K562 (cell line): ENCODE results near the gene MLYCD. TPM values are rescaled to one million over a fixed set of nuclear protein-coding genes. Genes with fewer than 3 reads are reported as not detected.

Source experiments
- ADNP ChIP-seq: fragments of 200-800 bp; sonication (Bioruptor generic); IDR thresholded peaks from 2 replicates; pipeline ENCODE4 v1.6.1; 2016; ENCODE audit warnings: missing genetic modification characterization, missing compliant biosample characterization
- CBX2 ChIP-seq: fragments of 200-600 bp; sonication (generic); IDR thresholded peaks from one replicate; pipeline ENCODE4 v1.6.1; 2012; ENCODE audit warnings: mild to moderate bottlenecking, low read length, inconsistent platforms; ENCODE audit not compliant: insufficient read depth, poor library complexity, severe bottlenecking
- EHMT2 ChIP-seq: fragments of 450-650 bp; IDR thresholded peaks from 2 replicates; pipeline ENCODE4 v1.6.1; 2018; ENCODE audit warnings: antibody characterized with exemption
- FOXK2 ChIP-seq, 2 experiments: fragments of 450-650 bp; IDR thresholded peaks in 1 of 2; conservative IDR thresholded peaks in 1 of 2; 2 replicates each; pipeline ENCODE4 v1.6.1; 2016; ENCODE audit warnings: low read depth in 2 of 2, mild to moderate bottlenecking in 1 of 2
- GMEB1 ChIP-seq: fragments of 250-450 bp; sonication (Bioruptor Pico); IDR thresholded peaks from 2 replicates; pipeline ENCODE4 v1.4.0; 2020; ENCODE audit warnings: mild to moderate bottlenecking
- HDGF ChIP-seq: fragments of 450-650 bp; IDR thresholded peaks from 2 replicates; pipeline ENCODE4 v1.6.1; 2016
- KAT2B ChIP-seq: IDR thresholded peaks from one replicate; pipeline ENCODE4 v1.6.1; 2012; ENCODE audit warnings: low read depth, mild to moderate bottlenecking, control low read depth, inconsistent platforms, low read length, moderate library complexity
- KDM2B ChIP-seq: fragments of 250-450 bp; sonication (Bioruptor Pico); IDR thresholded peaks from 2 replicates; pipeline ENCODE4 v1.8.0; 2021; ENCODE audit warnings: mild to moderate bottlenecking, moderate library complexity
- MXI1 ChIP-seq: IDR thresholded peaks from 2 replicates; pipeline ENCODE4 v1.6.1; 2011; ENCODE audit warnings: low read depth, mild to moderate bottlenecking, improper control_type of control experiment, low read length
- MYNN ChIP-seq, 2 experiments: sonication (generic); formaldehyde crosslinking in 1 of 2; IDR thresholded peaks; 2 replicates each; pipeline versions ENCODE4 v1.5.0 to v1.6.1; 2016 to 2020; ENCODE audit warnings: antibody characterized with exemption in 1 of 2, missing genetic modification reagents in 1 of 2
- NFIC ChIP-seq: fragments of 450-650 bp; IDR thresholded peaks from 2 replicates; pipeline ENCODE4 v1.6.1; 2017; ENCODE audit warnings: mild to moderate bottlenecking, inconsistent platforms
- PTTG1 ChIP-seq: fragments of 450-650 bp; IDR thresholded peaks from 2 replicates; pipeline ENCODE4 v1.6.1; 2016; ENCODE audit warnings: low read depth, mild to moderate bottlenecking, missing genetic modification characterization, missing compliant biosample characterization
- RB1 ChIP-seq: fragments of 450-650 bp; IDR thresholded peaks from 2 replicates; pipeline ENCODE4 v1.6.1; 2017; ENCODE audit warnings: low read depth, mild to moderate bottlenecking
- SAFB2 ChIP-seq: fragments of 200-400 bp; formaldehyde crosslinking; IDR thresholded peaks from 2 replicates; pipeline ENCODE4 v1.6.1; 2018; ENCODE audit warnings: borderline replicate concordance, low read length, low read depth, moderate library complexity; ENCODE audit not compliant: severe bottlenecking
- SNIP1 ChIP-seq: fragments of 450-650 bp; IDR thresholded peaks from 2 replicates; pipeline ENCODE4 v1.7.1; 2017; ENCODE audit warnings: low read depth, mild to moderate bottlenecking
- TEAD4 ChIP-seq, 2 experiments: sonication (generic) in 1 of 2; formaldehyde crosslinking in 1 of 2; IDR thresholded peaks; 2 replicates each; pipeline versions ENCODE4 v1.6.1 to v1.8.0; 2012 to 2022; ENCODE audit warnings: borderline replicate concordance in 1 of 2, inconsistent platforms in 1 of 2, low read length in 1 of 2, mild to moderate bottlenecking in 1 of 2, missing genetic modification reagents in 1 of 2
- TFAP4 ChIP-seq: sonication (generic); formaldehyde crosslinking; IDR thresholded peaks from 2 replicates; pipeline ENCODE4 v1.8.0; 2022; ENCODE audit warnings: missing genetic modification reagents, mild to moderate bottlenecking, moderate library complexity, borderline replicate concordance
- YY1 ChIP-seq, 3 experiments: IDR thresholded peaks; 2 replicates each; pipeline ENCODE4 v1.6.1; 2011; ENCODE audit warnings: low read length in 2 of 3, mild to moderate bottlenecking in 2 of 3, moderate library complexity in 2 of 3, borderline replicate concordance in 1 of 3, control low read depth in 1 of 3, low read depth in 1 of 3; ENCODE audit not compliant: insufficient read depth in 3 of 3, insufficient replicate concordance in 2 of 3, control insufficient read depth in 1 of 3, insufficient read length in 1 of 3; ENCODE audit errors: extremely low read depth in 1 of 3
- ZBTB17 ChIP-seq: fragments of 450-650 bp; formaldehyde crosslinking; IDR thresholded peaks from 2 replicates; pipeline ENCODE4 v1.4.0; 2020; ENCODE audit warnings: mild to moderate bottlenecking
- ZBTB7A ChIP-seq: IDR thresholded peaks from 2 replicates; pipeline ENCODE4 v1.6.1; 2011; ENCODE audit warnings: low read depth, mild to moderate bottlenecking, low read length, moderate library complexity, borderline replicate concordance; ENCODE audit not compliant: control insufficient read depth
- ZNF175 ChIP-seq: fragments of 200-800 bp; sonication (Bioruptor generic); IDR thresholded peaks from 2 replicates; pipeline ENCODE4 v1.6.1; 2016; ENCODE audit warnings: low read depth, mild to moderate bottlenecking, missing genetic modification characterization, missing compliant biosample characterization
- ZNF253 ChIP-seq: fragments of 250-450 bp; sonication (Bioruptor Pico); conservative IDR thresholded peaks from 2 replicates; pipeline ENCODE4 v1.6.1; 2021; ENCODE audit warnings: mild to moderate bottlenecking
- ZNF263 ChIP-seq: sonication (generic); formaldehyde crosslinking; IDR thresholded peaks from 2 replicates; pipeline ENCODE4 v1.8.0; 2022; ENCODE audit warnings: mild to moderate bottlenecking, missing genetic modification reagents, borderline replicate concordance
- ZNF583 ChIP-seq: fragments of 250-450 bp; sonication (Bioruptor Pico); IDR thresholded peaks from 2 replicates; pipeline ENCODE4 v1.4.0; 2020
- polyA plus RNA-seq, 8 experiments: library from polyadenylated mRNA; depleted of rRNA in 4 of 8; stranded (reverse) in 5 of 8; unstranded in 3 of 8; fragments of >200 nt; fragmentation: Nextera tagmentation in 2 of 8; fragmentation: Illumina TruSeq in 1 of 8; extraction: Ambion mirVana in 2 of 8; extraction: Trizol in 1 of 8; gene quantifications; 2 replicates each; pipeline versions ENCODE4 v1.2.1 to v1.2.3, GENCODE V29; 2011 to 2014; ENCODE audit warnings: inconsistent platforms in 1 of 8, missing spikeins in 1 of 8
- total RNA-seq, 7 experiments: library from RNA; depleted of rRNA in 6 of 7; stranded (reverse); fragments of >200 nt in 6 of 7; fragmentation: Illumina TruSeq in 2 of 7; extraction: Trizol in 2 of 7; gene quantifications; 2 replicates each; pipeline versions ENCODE4 v1.2.1 to v1.2.3, GENCODE V29; 2011 to 2021; ENCODE audit warnings: low replicate concordance in 1 of 7
- TF ChIP-seq, protein P1 (sequence below): sonication (generic); formaldehyde crosslinking; IDR thresholded peaks from 2 replicates; pipeline ENCODE4 v1.8.0; 2022; ENCODE audit warnings: mild to moderate bottlenecking, missing genetic modification reagents

MLYCD gene
- total and polyA plus RNA-seq, 9 of the 15 experiments (the other 6 are each of a cell fraction or from before 2014, with no cell fraction given): 0.15 to 2.0 (median 1.0) TPM

DNA sequence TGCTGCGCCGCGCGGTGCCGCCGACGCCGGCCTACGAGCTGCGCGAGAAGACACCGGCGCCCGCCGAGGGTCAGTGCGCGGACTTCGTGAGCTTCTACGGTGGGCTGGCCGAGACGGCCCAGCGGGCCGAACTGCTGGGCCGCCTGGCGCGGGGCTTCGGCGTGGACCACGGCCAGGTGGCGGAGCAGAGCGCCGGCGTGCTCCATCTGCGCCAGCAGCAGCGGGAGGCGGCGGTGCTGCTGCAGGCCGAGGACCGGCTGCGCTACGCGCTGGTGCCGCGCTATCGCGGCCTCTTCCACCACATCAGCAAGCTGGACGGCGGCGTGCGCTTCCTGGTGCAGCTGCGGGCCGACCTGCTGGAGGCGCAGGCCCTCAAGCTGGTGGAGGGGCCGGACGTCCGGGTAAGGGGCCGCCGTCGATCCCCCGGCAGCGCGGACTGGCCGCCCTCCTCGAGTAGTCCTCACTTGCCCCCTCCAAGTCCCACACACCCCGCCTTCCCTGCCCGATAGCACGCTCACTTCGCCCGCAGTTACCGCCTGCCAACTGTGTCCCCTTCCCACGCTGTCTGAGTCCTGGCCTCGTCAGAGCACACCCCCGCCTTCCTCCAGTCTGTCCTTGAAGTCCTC is 470 bp downstream of the MLYCD start (continued):
- TF ChIP-seq TEAD4 (IDR thresholded peaks at IDR 0.05; ENCODE audit: low read length) (no peak), TEAD4 (CRISPR knock-in tag; IDR thresholded peaks at IDR 0.05; ENCODE audit: borderline replicate concordance) (no peak), EHMT2 (no peak), ZBTB7A (peak; percentile 61; the same call in 1 of the 2 replicates), ZBTB17 (CRISPR knock-in tag) (no peak), HDGF (no peak), SAFB2 (no peak), ADNP (tag) (no peak), KDM2B (0 out of 2 replicates have a peak, but pooled peaks have one; percentile 16), TFAP4 (CRISPR knock-in tag) (peak; percentile 61; the same call in 1 of the 2 replicates), KAT2B (no peak), FOXK2 (conservative IDR thresholded peaks at IDR 0.05 in 1 of 2, IDR thresholded peaks at IDR 0.05 in 1 of 2; ENCODE audit: low read depth in 2 of 2) (no peak), ZNF263 (CRISPR knock-in tag) (peak; percentile 68; the same call in 1 of the 2 replicates), MYNN (IDR thresholded peaks at IDR 0.05) (no peak), MYNN (CRISPR knock-in tag; IDR thresholded peaks at IDR 0.05) (no peak), GMEB1 (CRISPR knock-in tag) (no peak; the same call in 1 of the 2 replicates), ZNF253 (CRISPR knock-in tag) (no peak), PTTG1 (tag) (no peak), SNIP1 (no peak), ZNF583 (peak; percentile 43; the same call in 1 of the 2 replicates), ZNF175 (CRISPR knock-in tag) (no peak), RB1 (no peak), CBX2 (no peak), NFIC (peak; percentile 4; the same call in 1 of the 2 replicates), MXI1 (no peak), YY1 (IDR thresholded peaks at IDR 0.05; ENCODE audit: borderline replicate concordance in 1 of 3, control insufficient read depth in 1 of 3, extremely low read depth in 1 of 3, insufficient read depth in 3 of 3, insufficient read length in 1 of 3, insufficient replicate concordance in 2 of 3, low read depth in 1 of 3, low read length in 2 of 3) (no peak)
- TF ChIP-seq, protein P1, sequence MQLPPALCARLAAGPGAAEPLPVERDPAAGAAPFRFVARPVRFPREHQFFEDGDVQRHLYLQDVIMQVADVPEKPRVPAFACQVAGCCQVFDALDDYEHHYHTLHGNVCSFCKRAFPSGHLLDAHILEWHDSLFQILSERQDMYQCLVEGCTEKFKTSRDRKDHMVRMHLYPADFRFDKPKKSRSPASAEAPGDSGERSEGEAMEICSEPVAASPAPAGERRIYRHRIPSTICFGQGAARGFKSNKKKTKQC (CRISPR knock-in tag): peak; percentile 64
